IMR-90 (cell line): ENCODE results near the gene INAFM1. TPM values are rescaled to one million over a fixed set of nuclear protein-coding genes. Genes with fewer than 3 reads are reported as not detected.
A peak's percentile ranks its signal among the peaks of the same experiment; 100 is the strongest.

Source experiments
- ATAC-seq: fragments of 200-7000 bp; cut with Tn5 transposase; 2 replicates; pipeline ENCODE4 v1.9.1; 2020; ENCODE audit warnings: low read depth, mild to moderate bottlenecking, moderate library complexity
- BruUV-seq: library from RNA; stranded (reverse); fragments of 400-500 nt; replicated peaks from 2 replicates; lab custom pipeline; 2021; lab: Mats Ljungman, UMichigan
- CTCF ChIA-PET: fragments of 300-600 bp; formaldehyde crosslinking; extraction: SDS; loops from one replicate; lab custom pipeline; 2021; ENCODE audit warnings: antibody characterized with exemption; lab: Yijun Ruan, JAX
- POLR2A ChIA-PET: fragments of 300-600 bp; sonication (Branson Sonifier 250); formaldehyde crosslinking; loops from one replicate; lab custom pipeline; 2022; ENCODE audit warnings: antibody characterized with exemption; ENCODE audit not compliant: unreplicated experiment; lab: Charles Lee
- DNase-seq: peaks from one replicate; pipeline ENCODE4 v3.0.0; 2013
- H2AFZ ChIP-seq: replicated peaks from 2 replicates; pipeline ENCODE3; 2013; ENCODE audit warnings: low read length, mild to moderate bottlenecking; ENCODE audit not compliant: poor library complexity
- H2AK5ac ChIP-seq: 2 replicates; pipeline ENCODE4 v1.6.1; 2013; ENCODE audit warnings: low read depth, low read length, inconsistent platforms
- H2AK9ac ChIP-seq: replicated peaks from 2 replicates; pipeline ENCODE3; 2013; ENCODE audit warnings: mild to moderate bottlenecking, low read depth, low read length, moderate library complexity; ENCODE audit not compliant: poor library complexity
- H2BK120ac ChIP-seq: 2 replicates; pipeline ENCODE4 v1.6.1; 2013; ENCODE audit warnings: low read depth, low read length, inconsistent platforms
- H2BK15ac ChIP-seq: 3 replicates; pipeline ENCODE4 v1.6.1; 2013; ENCODE audit warnings: low read depth, low read length, inconsistent platforms
- H2BK20ac ChIP-seq: 2 replicates; pipeline ENCODE4 v1.6.1; 2013; ENCODE audit warnings: low read depth, mild to moderate bottlenecking, inconsistent platforms, low read length, moderate library complexity
- H2BK5ac ChIP-seq: 2 replicates; pipeline ENCODE4 v1.6.1; 2013; ENCODE audit warnings: mild to moderate bottlenecking, low read depth, low read length, inconsistent platforms; ENCODE audit not compliant: poor library complexity, severe bottlenecking
- H3K14ac ChIP-seq: replicated peaks from 2 replicates; pipeline ENCODE4 v1.6.1; 2013; ENCODE audit warnings: low read depth, low read length, inconsistent platforms
- H3K18ac ChIP-seq: 2 replicates; pipeline ENCODE4 v1.6.1; 2013; ENCODE audit warnings: low read depth, low read length, control low read depth
- H3K23ac ChIP-seq: 2 replicates; pipeline ENCODE4 v1.6.1; 2013; ENCODE audit warnings: low read depth, low read length, inconsistent platforms
- H3K27ac ChIP-seq: 2 replicates; pipeline ENCODE4 v1.5.1; 2013; ENCODE audit warnings: mild to moderate bottlenecking, control low read depth, low read length; ENCODE audit not compliant: insufficient read depth
- H3K27me3 ChIP-seq: 2 replicates; pipeline ENCODE4 v1.6.1; 2013; ENCODE audit warnings: low read length; ENCODE audit not compliant: control insufficient read depth, insufficient read depth
- H3K36me3 ChIP-seq: 2 replicates; pipeline ENCODE4 v1.6.1; 2013; ENCODE audit warnings: low read length, mixed read lengths; ENCODE audit not compliant: control insufficient read depth, insufficient read depth
- H3K4ac ChIP-seq: 2 replicates; pipeline ENCODE4 v1.6.1; 2013; ENCODE audit warnings: low read depth, low read length, inconsistent platforms
- H3K4me1 ChIP-seq: 2 replicates; pipeline ENCODE4 v1.6.1; 2013; ENCODE audit warnings: low read length, mixed read lengths; ENCODE audit not compliant: control insufficient read depth, insufficient read depth
- H3K4me2 ChIP-seq: 2 replicates; pipeline ENCODE4 v1.6.1; 2013; ENCODE audit warnings: low read depth, mild to moderate bottlenecking, control low read depth, low read length, moderate library complexity
- H3K4me3 ChIP-seq: 2 replicates; pipeline ENCODE4 v1.5.1; 2013; ENCODE audit warnings: low read depth, mild to moderate bottlenecking, control low read depth, low read length, moderate library complexity; ENCODE audit not compliant: insufficient read depth
- H3K56ac ChIP-seq: 2 replicates; pipeline ENCODE4 v1.6.1; 2013; ENCODE audit warnings: low read length, inconsistent platforms; ENCODE audit not compliant: insufficient read depth; ENCODE audit errors: extremely low read depth
- H3K79me1 ChIP-seq, 2 experiments: 2 replicates each; pipeline ENCODE4 v1.6.1; 2013; ENCODE audit warnings: low read length in 2 of 2, inconsistent platforms in 1 of 2, low read depth in 1 of 2
- H3K9ac ChIP-seq: 2 replicates; pipeline ENCODE4 v1.6.1; 2013; ENCODE audit warnings: low read depth, low read length, control low read depth
- H3K9me1 ChIP-seq: 2 replicates; pipeline ENCODE4 v1.6.1; 2013; ENCODE audit warnings: low read length, inconsistent platforms; ENCODE audit not compliant: insufficient read depth
- H3K9me3 ChIP-seq: 2 replicates; pipeline ENCODE4 v1.6.1; 2013; ENCODE audit warnings: low read length; ENCODE audit not compliant: control insufficient read depth, insufficient read depth
- H4K20me1 ChIP-seq: 2 replicates; pipeline ENCODE4 v1.6.1; 2013; ENCODE audit warnings: low read length, inconsistent platforms; ENCODE audit not compliant: insufficient read depth
- H4K5ac ChIP-seq: 2 replicates; pipeline ENCODE4 v1.6.1; 2013; ENCODE audit warnings: mild to moderate bottlenecking, low read depth, low read length, control low read depth
- H4K8ac ChIP-seq, 2 experiments: 2 replicates each; pipeline ENCODE4 v1.6.1; 2013; ENCODE audit warnings: low read depth in 2 of 2, low read length in 2 of 2, control low read depth in 1 of 2, inconsistent platforms in 1 of 2
- H4K91ac ChIP-seq: 2 replicates; pipeline ENCODE4 v1.6.1; 2013; ENCODE audit warnings: low read depth, low read length, inconsistent platforms; ENCODE audit not compliant: insufficient read depth
- BHLHE40 ChIP-seq: fragments of 150-350 bp; IDR thresholded peaks from 2 replicates; pipeline ENCODE4 v1.6.1; 2016; ENCODE audit warnings: mild to moderate bottlenecking, low read depth, low read length
- CEBPB ChIP-seq: IDR thresholded peaks from 2 replicates; pipeline ENCODE4 v1.6.1; 2012; ENCODE audit warnings: low read depth, low read length, improper control_type of control experiment
- CHD1 ChIP-seq: IDR thresholded peaks from 2 replicates; pipeline ENCODE4 v1.6.1; 2012; ENCODE audit warnings: low read depth, low read length, improper control_type of control experiment
- ELK1 ChIP-seq: fragments of 150-350 bp; IDR thresholded peaks from 2 replicates; pipeline ENCODE4 v1.6.1; 2016; ENCODE audit warnings: low read depth, mild to moderate bottlenecking, low read length, moderate library complexity, borderline replicate concordance
- FOS ChIP-seq: fragments of 150-350 bp; IDR thresholded peaks from 2 replicates; pipeline ENCODE4 v1.6.1; 2016; ENCODE audit warnings: low read depth, low read length
- MAFK ChIP-seq: IDR thresholded peaks from 2 replicates; pipeline ENCODE4 v1.6.1; 2012; ENCODE audit warnings: low read depth, low read length, improper control_type of control experiment
- MAZ ChIP-seq: IDR thresholded peaks from 2 replicates; pipeline ENCODE4 v1.6.1; 2012; ENCODE audit warnings: low read depth, mild to moderate bottlenecking, low read length, improper control_type of control experiment, moderate library complexity, borderline replicate concordance
- MXI1 ChIP-seq: IDR thresholded peaks from 2 replicates; pipeline ENCODE4 v1.6.1; 2012; ENCODE audit warnings: low read depth, mild to moderate bottlenecking, low read length, moderate library complexity, borderline replicate concordance
- NFE2L2 ChIP-seq: fragments of 150-350 bp; IDR thresholded peaks from 2 replicates; pipeline ENCODE4 v1.6.1; 2016; ENCODE audit warnings: low read depth, mild to moderate bottlenecking, low read length
- POLR2A ChIP-seq: IDR thresholded peaks from 2 replicates; pipeline ENCODE4 v1.6.1; 2012; ENCODE audit warnings: mild to moderate bottlenecking, low read depth, low read length
- RAD21 ChIP-seq: IDR thresholded peaks from 2 replicates; pipeline ENCODE4 v1.6.1; 2012; ENCODE audit warnings: low read length, improper control_type of control experiment
- WGBS, 2 experiments: methylation state at CpG; one replicate each; pipeline versions ENCODE4 v1.1.5 to v1.1.7; 2013; ENCODE audit warnings: missing lambda C conversion rate in 2 of 2; ENCODE audit not compliant: insufficient read length in 1 of 2; ENCODE audit errors: extremely low coverage in 2 of 2; 5-methylcytosine and 5-hydroxymethylcytosine counted together
- dilution Hi-C: fragments of 300-500 bp; cut with HindIII; formaldehyde crosslinking; loops from one replicate; pipeline ENCODE4 v1.14.3; 2018; ENCODE audit warnings: low sequenced_read_pairs; ENCODE audit not compliant: unreplicated experiment
- in situ Hi-C: fragments of 300-500 bp; cut with MboI; formaldehyde crosslinking; loops from 3 replicates; pipeline ENCODE4 v1.14.3; 2019; ENCODE audit warnings: low sequenced_read_pairs, inconsistent platforms, mixed read lengths
- intact Hi-C: fragments of 100-400 bp; cut with micrococcal nuclease; formaldehyde crosslinking; loops from 2 replicates; pipeline ENCODE4 v1.10.0; 2022
- polyA plus RNA-seq, 3 experiments: library from polyadenylated mRNA; depleted of rRNA; stranded (reverse); fragments of >200 nt; gene quantifications; 2 replicates each; pipeline ENCODE4 v1.2.3, GENCODE V29; 2012; ENCODE audit warnings: low replicate concordance in 1 of 3
- total RNA-seq: library from RNA; depleted of rRNA; stranded (reverse); fragments of >200 nt; gene quantifications from 2 replicates; pipeline ENCODE4 v1.2.3, GENCODE V29; 2012

INAFM1 gene
- total and polyA plus RNA-seq, 2 of the 4 experiments (the other 2 are of a cell fraction), result 0.36 to 7.8 TPM

- no peak overlapping the region for H3K4me2 ChIP-seq
- dilution Hi-C loops (no loop called here), in situ Hi-C loops (no loop called here), intact Hi-C loops (loop anchor here (1.0 kb wide), 1 partner anchor 16 kb away; no protein-coding TSS in a partner anchor)
- peaks cover 23% of the 10 kb centered on the region for H3K9me1 ChIP-seq
- no peak overlapping the region for H3K56ac ChIP-seq
- ATAC-seq (peak; percentile 84), DNase-seq (peak; percentile 98)
- no peak overlapping the region for H2AK9ac ChIP-seq
- H3K14ac ChIP-seq, result no peak overlapping the region
- no TSS peak for BruUV-seq
- H2BK5ac ChIP-seq, result peak overlapping the region; percentile 85
- H2BK15ac ChIP-seq, result no peak overlapping the region
- H3K36me3 ChIP-seq, result peaks cover 28% of the 10 kb centered on the region
- no peak overlapping the region for H3K23ac ChIP-seq
- peak overlapping the region; percentile 89 for H2AFZ ChIP-seq
- H3K4ac ChIP-seq, result no peak overlapping the region
- ChIA-PET POLR2A (interaction anchor here (0.6 to 1.6 kb wide), 9 partner anchors 13 to 530 kb away, joined by 3 to 10 read pairs (median 4); no protein-coding TSS in a partner anchor), CTCF (interaction anchor here (0.8 to 1.5 kb wide), 3 partner anchors 13 to 126 kb away, joined by 3 to 8 read pairs (median 3); partner anchors contain the start of gene INAFM1)
- H3K9me3 ChIP-seq, result no peaks in the 10 kb centered on the region
- no peak overlapping the region for H2AK5ac ChIP-seq
- no peak overlapping the region for H2BK20ac ChIP-seq
- no peak overlapping the region for H4K5ac ChIP-seq
- TF ChIP-seq MAZ, result peak; percentile 78; the same call in 1 of the 2 replicates
- no peak for TF ChIP-seq RAD21
- TF ChIP-seq NFE2L2, result no peak
- TF ChIP-seq ELK1, result no peak
- TF ChIP-seq BHLHE40, result no peak
- no peak for TF ChIP-seq FOS
- no peak for TF ChIP-seq CHD1
- peak; percentile 34; the same call in 1 of the 2 replicates for TF ChIP-seq MXI1
- no peak for TF ChIP-seq MAFK
- TF ChIP-seq CEBPB, result peak; percentile 88
- TF ChIP-seq POLR2A, result no peak
- peak overlapping the region; percentile 59 for H3K4me3 ChIP-seq
- H3K9ac ChIP-seq, result peak overlapping the region; percentile 43; the same call in 1 of the 2 replicates
- H3K27me3 ChIP-seq, result no peaks in the 10 kb centered on the region
- H3K18ac ChIP-seq, result no peak overlapping the region; the same call in 1 of the 2 replicates
- H3K4me1 ChIP-seq, result peaks cover 20% of the 10 kb centered on the region
- peak overlapping the region in 1 of 2 experiments; percentile 52; a peak in 2 of 4 replicates for H4K8ac ChIP-seq
- peak overlapping the region; percentile 92 for H3K27ac ChIP-seq
- H3K79me1 ChIP-seq, result peaks cover 38 to 54% of the 10 kb centered on the region in 2 experiments
- no peak overlapping the region; the same call in 1 of the 2 replicates for H4K91ac ChIP-seq
- H4K20me1 ChIP-seq, result peaks cover 8% of the 10 kb centered on the region; the same call in 1 of the 2 replicates
- WGBS, 2 experiments, result 0% methylated on average over 15 of the region's 52 CpGs; no CpG with 5 or more reads in 1 of the 2 experiments
- H2BK120ac ChIP-seq, result no peak overlapping the region
Measured at GRCh38 chr19:47256693-47257410, 17.8 kb upstream of the INAFM1 start.
